Measurements from ENCODE around the gene CD247.
A peak's percentile ranks its signal among the peaks of the same experiment; 100 is the strongest.

Gene CD247

DNA sequence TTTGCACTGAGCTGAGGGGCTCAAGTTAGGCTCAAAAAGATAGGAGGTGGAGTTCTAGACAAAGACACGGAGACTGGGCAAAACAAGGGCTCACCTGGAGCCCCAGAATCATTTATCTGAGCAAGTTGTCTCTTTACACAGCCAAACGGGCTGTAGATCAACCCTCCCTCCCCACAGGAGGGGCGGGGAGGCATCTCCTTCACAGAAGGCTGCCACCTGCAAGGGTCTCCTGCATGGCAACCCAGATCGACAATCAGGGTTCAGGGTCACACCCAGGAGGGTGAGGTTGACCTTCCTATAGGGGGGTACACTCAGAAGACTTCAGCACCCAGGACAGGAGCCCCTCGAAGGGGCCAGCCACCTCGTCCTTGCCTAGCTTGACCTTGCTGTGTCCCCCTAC lies 84.0 kb downstream of the CD247 start:
- no peak for DNase-seq

DNA sequence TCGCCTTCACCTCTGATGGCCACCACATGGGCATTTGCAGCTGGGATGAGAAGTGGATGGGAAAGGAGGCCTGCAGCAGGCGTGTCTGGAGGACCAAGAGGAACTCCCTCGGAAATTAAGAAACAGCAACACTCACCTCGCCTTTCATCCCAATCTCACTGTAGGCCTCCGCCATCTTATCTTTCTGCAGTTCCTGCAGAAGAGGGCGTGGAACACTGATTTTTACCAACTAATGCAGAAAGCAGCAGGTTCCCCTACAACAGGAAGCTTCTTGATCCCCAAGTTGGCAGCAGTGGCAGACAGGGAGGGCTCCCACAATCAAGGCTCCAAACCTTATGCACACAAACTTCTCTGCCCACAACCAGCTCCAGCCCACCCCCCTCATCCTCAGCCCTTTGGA lies 84.4 kb downstream of the CD247 start:
- no peak for DNase-seq

GRCh38 chr1:167432780-167433179 lies 85.5 kb downstream of the CD247 start:
- no peak for DNase-seq

GRCh38 chr1:167431909-167432650 lies 86.2 kb downstream of the CD247 start:
- no peak for DNase-seq

- DNase-seq: no peak
Measured at GRCh38 chr1:167431261-167431908, 86.9 kb downstream of the CD247 start.

DNA sequence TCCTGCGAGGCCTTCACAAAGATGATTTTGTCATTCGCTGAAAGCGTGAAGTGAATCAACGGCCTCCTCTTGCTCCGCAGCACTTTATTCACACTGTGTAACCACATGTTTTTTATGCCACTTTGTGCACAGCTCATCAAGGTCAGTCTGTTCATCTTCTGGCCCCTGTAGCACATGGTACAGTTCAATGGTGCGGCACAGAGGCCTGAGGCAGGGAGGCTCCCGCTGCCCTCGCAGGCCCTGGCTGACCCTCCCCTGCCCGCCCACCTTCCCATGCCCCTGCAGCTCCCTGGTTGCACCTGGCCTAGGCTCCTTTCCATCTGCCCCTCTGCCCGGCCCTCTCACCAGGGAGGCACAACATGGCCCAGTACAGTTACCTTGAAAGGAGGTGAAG lies 87.5 kb downstream of the CD247 start:
- DNase-seq: no peak

GRCh38 chr1:167430134-167430848 lies 88.0 kb downstream of the CD247 start:
- DNase-seq: no peak

DNA sequence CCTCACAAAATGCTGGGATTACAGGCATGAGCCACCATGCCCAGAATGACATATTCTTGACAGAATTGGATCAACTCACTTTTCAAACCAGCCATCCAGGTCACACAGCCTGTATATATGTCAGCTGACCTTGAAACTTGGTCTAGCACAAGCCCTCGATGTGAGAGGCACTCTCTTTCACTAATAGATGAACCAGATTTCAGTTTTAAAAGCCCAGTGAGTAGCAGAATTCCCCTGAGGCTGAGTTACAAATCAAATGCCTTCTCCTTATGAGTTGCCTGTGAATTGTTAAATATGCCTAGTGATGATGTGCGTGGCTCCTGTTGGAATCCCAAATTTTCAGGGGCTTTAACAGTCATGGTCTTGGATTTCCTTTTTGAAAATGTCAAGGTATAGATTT lies 88.7 kb downstream of the CD247 start:
- DNase-seq: no peak

DNA sequence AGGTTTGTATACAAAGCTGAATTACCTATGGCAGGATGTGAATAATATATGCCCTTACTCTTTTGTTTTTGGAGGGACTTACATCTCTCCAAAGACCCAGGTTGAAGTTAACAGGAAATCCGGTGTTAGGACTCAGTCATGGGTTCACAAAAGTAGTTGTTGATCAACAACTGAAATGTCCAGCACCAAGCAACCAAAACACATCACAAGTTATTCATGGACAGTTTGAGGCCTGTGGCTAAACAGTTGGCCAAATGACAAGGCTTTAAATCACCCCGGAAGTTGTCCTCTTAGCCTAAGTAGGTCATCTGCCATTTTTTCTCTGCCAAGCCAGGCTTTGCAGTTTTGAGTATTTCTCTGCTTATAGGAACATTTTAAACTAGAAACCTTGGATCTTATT lies 89.9 kb downstream of the CD247 start:
- no peak for DNase-seq

GRCh38 chr1:167427848-167428247 lies 90.5 kb downstream of the CD247 start:
- DNase-seq: no peak

DNA sequence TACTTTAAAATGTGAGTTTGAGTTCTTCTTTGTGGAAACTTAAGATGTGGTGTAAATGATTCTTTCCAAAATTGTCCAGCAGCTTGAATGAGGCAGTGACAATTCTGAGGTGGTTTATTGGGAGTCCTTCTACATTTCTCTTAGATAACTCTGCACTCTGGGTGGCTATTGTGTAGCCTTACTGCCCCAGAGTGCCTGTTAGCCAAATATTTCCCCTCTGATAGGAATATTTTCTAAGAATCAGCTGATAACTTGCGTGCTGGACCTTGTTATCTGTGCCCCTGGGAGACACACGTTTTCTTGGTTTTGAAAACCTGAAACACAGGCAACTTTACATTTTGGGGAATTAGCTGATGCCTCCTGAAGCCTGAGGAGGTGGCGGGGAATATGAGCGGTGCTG lies 91.6 kb downstream of the CD247 start:
- DNase-seq: no peak

GRCh38 chr1:167425482-167425881 lies 92.8 kb downstream of the CD247 start:
- no peak for DNase-seq

DNA sequence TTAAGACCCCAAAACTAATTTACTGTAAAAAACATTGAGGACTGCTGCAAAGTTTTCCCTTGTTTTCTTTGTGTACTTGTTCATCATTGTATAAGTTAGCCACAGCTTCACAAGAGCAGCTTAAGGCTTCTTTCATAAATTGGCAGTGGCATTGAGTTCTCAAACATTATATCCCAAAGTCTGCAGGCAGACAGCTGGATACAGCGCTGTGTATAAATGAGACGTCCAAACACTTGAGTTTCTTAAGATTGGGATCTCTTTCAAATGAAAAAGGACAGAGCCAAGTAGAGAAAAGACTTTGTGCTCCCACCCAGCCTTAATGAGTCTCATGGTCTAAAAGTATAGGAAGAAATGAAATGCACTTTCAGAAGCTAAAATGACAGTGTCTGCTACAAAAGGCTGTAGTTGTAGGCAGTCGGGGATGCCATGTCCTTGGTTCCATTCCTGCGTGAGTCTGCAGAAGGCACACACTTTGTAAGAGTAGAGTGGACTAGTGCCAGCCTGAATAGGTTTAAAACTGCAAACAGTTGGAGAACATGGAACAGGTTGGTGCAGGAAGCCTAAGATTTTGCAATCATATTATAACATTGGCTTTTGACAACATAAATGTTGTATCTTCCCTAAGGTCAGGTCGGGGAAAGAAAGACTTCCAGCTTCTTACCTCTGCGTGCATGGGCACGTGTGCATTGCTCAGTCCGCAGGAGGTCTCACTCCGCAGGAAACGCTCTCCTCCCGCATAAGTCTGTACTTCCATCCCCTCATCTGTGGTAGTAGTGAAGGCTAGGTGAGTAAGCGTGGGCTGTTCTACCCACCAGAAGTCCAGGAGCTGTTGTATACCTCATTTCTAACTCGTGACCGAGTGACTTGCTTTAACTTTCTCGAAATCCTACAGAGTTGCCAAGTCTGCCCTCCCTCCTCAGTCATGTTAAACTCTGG lies 94.4 kb downstream of the CD247 start:
- no peak for DNase-seq

DNA sequence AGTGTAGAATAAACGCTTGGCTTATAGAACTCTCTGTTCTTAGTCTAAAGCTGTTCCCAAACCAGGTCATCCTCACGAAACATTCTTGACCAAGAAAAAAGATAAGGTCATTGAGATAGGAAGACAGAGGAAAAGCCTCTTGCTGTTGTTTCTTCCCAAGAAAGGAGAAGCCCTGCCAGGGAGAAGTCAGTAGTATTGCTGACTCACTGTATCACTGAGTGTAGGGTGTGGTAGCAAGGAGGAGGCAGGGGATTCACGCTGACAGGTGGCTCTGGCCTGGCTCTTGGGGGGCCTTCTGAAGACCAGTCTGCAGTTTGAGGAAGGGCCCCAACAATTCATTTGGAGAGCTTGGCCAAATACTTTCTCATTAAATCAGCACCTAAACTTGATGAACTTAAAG lies 97.8 kb downstream of the CD247 start:
- no peak for DNase-seq

- DNase-seq: no peak
Measured at GRCh38 chr1:167419245-167419644, 99.1 kb downstream of the CD247 start.

GRCh38 chr1:167418391-167418790 lies 99.9 kb downstream of the CD247 start:
- no peak for DNase-seq

- DNase-seq: no peak
Measured at GRCh38 chr1:167416506-167416905, 101.8 kb downstream of the CD247 start.

- no peak for DNase-seq
Measured at GRCh38 chr1:167413328-167413727, 105.0 kb downstream of the CD247 start.

GRCh38 chr1:167412920-167413319 lies 105.4 kb downstream of the CD247 start:
- no peak for DNase-seq

GRCh38 chr1:167412072-167412471 lies 106.3 kb downstream of the CD247 start:
- peak; percentile 70 to 83 for DNase-seq

DNA sequence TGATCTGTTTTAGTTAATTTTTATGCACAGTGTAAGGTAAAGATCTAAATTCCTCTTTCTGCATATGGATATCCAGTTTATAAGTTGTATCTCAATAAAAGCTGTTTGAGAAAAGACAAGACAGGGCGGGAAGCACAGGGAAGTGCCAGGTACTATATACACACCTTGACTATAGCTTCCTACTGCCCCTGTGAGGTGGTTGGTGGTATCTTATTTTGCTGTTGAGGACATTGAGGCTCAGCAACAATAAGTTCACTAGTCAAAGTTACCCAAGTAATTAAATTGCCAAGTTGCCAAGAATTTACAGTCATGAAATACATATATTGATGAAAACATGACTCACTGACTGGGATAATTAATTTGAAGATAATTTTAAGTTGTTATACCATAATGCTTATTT lies 109.1 kb downstream of the CD247 start:
- DNase-seq: no peak

DNA sequence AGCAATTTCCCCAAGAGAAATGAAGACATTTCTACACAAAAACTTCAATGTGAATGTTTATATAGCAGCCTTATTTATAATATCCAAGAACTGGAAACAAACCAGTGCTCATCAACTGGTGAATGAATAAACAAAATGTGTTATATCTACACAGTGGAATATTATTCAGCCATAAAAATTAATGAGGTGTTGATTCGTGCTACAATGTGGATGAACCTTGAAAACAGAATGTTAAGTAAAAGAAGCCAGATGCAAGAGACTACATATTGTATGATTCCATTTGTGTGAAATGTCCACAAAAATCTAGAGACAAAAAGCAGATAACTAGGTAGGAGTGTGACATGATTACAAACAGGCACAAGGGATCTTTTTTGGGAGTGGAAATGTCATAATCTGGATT lies 110.0 kb downstream of the CD247 start:
- DNase-seq: no peak

- DNase-seq: no peak
Measured at GRCh38 chr1:167404908-167405307, 113.4 kb downstream of the CD247 start.

All from SHP77 (cell line).